ENCODE measurements around the gene BST1.

Gene BST1

GRCh38 chr4:15655223-15656037, 47.4 kb upstream of the BST1 start, which contains the start of gene FBXL5:
TSS of gene FBXL5 (minus strand) at chr4:15655357. CDS start at chr4:15655287, 70 bp downstream.
- DNase-seq = peak; percentile 74 to 87
- Histone ChIP-seq H3K9me3 (no peaks in the 10 kb centered on the region), H3K4me3 (peak within 1 kb of the TSS; percentile 67 to 90), H3K27me3 (no peaks in the 10 kb centered on the region), H3K27ac (peak within 1 kb of the TSS; percentile 98 to 99), H3K36me3 (no peaks in the 10 kb centered on the region), H3K4me1 (peaks cover 0 to 60% (median 18%) of the 10 kb centered on the region in 4 donors)
- intact Hi-C loops (cut with DNase I; ENCODE audit: low total_unique reads) = loop anchor here (1.0 to 2.0 kb wide), 2 partner anchors 177 to 653 kb away; partner anchors contain the start of gene CPEB2
- TF ChIP-seq, protein P1, sequence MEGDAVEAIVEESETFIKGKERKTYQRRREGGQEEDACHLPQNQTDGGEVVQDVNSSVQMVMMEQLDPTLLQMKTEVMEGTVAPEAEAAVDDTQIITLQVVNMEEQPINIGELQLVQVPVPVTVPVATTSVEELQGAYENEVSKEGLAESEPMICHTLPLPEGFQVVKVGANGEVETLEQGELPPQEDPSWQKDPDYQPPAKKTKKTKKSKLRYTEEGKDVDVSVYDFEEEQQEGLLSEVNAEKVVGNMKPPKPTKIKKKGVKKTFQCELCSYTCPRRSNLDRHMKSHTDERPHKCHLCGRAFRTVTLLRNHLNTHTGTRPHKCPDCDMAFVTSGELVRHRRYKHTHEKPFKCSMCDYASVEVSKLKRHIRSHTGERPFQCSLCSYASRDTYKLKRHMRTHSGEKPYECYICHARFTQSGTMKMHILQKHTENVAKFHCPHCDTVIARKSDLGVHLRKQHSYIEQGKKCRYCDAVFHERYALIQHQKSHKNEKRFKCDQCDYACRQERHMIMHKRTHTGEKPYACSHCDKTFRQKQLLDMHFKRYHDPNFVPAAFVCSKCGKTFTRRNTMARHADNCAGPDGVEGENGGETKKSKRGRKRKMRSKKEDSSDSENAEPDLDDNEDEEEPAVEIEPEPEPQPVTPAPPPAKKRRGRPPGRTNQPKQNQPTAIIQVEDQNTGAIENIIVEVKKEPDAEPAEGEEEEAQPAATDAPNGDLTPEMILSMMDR (IDR thresholded peaks at IDR 0.05) = peak in 1 of 2 experiments; percentile 16

DNA sequence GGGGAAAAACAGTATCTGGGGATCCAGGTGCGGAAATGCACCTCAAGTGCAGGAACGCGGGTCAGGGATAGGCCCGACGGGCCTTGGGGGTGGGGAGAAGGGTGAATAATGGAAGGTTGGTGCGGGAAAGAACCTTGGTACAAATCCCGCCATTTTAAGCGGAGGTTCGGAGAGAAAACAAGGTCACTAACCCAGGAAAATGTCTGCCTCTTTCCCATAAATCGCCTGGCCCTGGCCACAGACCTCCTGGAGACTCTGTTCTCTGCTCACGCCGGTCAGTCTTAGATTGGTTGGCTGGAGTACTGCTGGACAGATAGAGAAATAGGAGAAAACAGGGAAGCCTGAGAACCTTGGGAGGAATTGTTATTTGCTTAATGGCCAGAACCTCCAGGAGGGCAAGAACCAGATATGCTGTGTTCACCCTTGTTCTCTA, 46.8 kb upstream of the BST1 start:
- TF ChIP-seq, protein P1 (IDR thresholded peaks at IDR 0.05) = no peak
- Histone ChIP-seq H3K4me1 (peaks cover 0 to 54% (median 14%) of the 10 kb centered on the region in 4 donors), H3K9me3 (no peaks in the 10 kb centered on the region), H3K4me3 (peak overlapping the region; percentile 67 to 90), H3K27me3 (no peaks in the 10 kb centered on the region), H3K27ac (peak overlapping the region; percentile 98 to 99), H3K36me3 (no peaks in the 10 kb centered on the region)
- DNase-seq = no peak
- intact Hi-C loops (cut with DNase I; ENCODE audit: low total_unique reads) = no loop called here

- TF ChIP-seq, protein P1 (IDR thresholded peaks at IDR 0.05) = no peak
- no peaks in the 10 kb centered on the region for H3K27me3 ChIP-seq
- H3K27ac ChIP-seq = peak overlapping the region; percentile 38 to 98
- no peaks in the 10 kb centered on the region for H3K9me3 ChIP-seq
- intact Hi-C loops (cut with DNase I; ENCODE audit: low total_unique reads) = no loop called here
- no peak overlapping the region for H3K4me3 ChIP-seq
- H3K36me3 ChIP-seq = no peaks in the 10 kb centered on the region
- DNase-seq = no peak
- H3K4me1 ChIP-seq = peaks cover 0 to 41% (median 5%) of the 10 kb centered on the region in 4 donors
These were observed 45.5 kb upstream of the BST1 start for GRCh38 chr4:15657366-15657765.

- TF ChIP-seq, protein P1 (IDR thresholded peaks at IDR 0.05) = no peak
- no peak for DNase-seq
- Histone ChIP-seq H3K9me3 (no peaks in the 10 kb centered on the region), H3K4me1 (peaks cover 0 to 32% (median 2%) of the 10 kb centered on the region in 4 donors), H3K36me3 (no peaks in the 10 kb centered on the region), H3K27me3 (no peaks in the 10 kb centered on the region), H3K27ac (peak overlapping the region; percentile 38 to 98), H3K4me3 (no peak overlapping the region)
- intact Hi-C loops (cut with DNase I; ENCODE audit: low total_unique reads) = no loop called here
These were observed 44.6 kb upstream of the BST1 start for GRCh38 chr4:15658136-15658770.

DNA sequence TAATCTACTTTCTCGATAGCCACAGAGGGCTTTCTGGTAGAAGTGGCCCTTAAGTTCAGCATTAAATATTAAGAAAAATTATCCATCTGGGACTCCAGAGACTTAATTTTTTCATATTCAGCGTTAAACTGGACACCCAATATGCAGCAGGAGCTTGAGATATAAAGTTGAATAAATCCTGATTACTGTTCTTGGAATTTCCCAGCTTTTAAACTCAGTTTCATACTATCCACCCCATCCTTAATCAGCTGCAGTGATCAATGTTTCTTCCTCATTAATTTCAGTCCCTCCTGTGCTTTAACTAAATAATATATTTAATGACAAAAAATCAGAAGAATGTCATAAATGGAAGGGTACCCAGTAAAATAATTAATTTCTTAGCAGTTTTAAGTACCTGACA, 44.1 kb upstream of the BST1 start:
- no peaks in the 10 kb centered on the region for H3K36me3 ChIP-seq
- H3K4me1 ChIP-seq = peaks cover 0 to 27% (median 2%) of the 10 kb centered on the region in 4 donors
- no peak for DNase-seq
- intact Hi-C loops (cut with DNase I; ENCODE audit: low total_unique reads) = no loop called here
- no peaks in the 10 kb centered on the region for H3K9me3 ChIP-seq
- TF ChIP-seq, protein P1 (IDR thresholded peaks at IDR 0.05) = no peak
- no peak overlapping the region for H3K27ac ChIP-seq
- no peak overlapping the region for H3K4me3 ChIP-seq
- no peaks in the 10 kb centered on the region for H3K27me3 ChIP-seq
